K562 (cell line): Measurements from ENCODE around the gene ARHGEF6.

Experiments used
- CBX2 ChIP-seq: fragments of 200-600 bp; sonication (generic); IDR thresholded peaks from one replicate; pipeline ENCODE4 v1.6.1; 2012; ENCODE audit warnings: mild to moderate bottlenecking, low read length, inconsistent platforms; ENCODE audit not compliant: insufficient read depth, poor library complexity, severe bottlenecking
- CEBPB ChIP-seq: fragments of 450-650 bp; IDR thresholded peaks from 2 replicates; pipeline ENCODE4 v1.6.1; 2016; ENCODE audit warnings: missing genetic modification characterization, missing compliant biosample characterization
- CHD4 ChIP-seq: fragments of 200-600 bp; sonication (generic); IDR thresholded peaks from 3 replicates; pipeline ENCODE4 v1.6.1; 2012; ENCODE audit warnings: low read depth, mild to moderate bottlenecking, mixed read lengths, low read length, inconsistent platforms; ENCODE audit not compliant: insufficient read depth, insufficient replicate concordance, poor library complexity, severe bottlenecking
- CTCF ChIP-seq, 3 experiments: IDR thresholded peaks in 2 of 3; conservative IDR thresholded peaks in 1 of 3; 2 replicates each; pipeline ENCODE4 v1.5.1; 2011 to 2012; ENCODE audit warnings: low read length in 3 of 3, mild to moderate bottlenecking in 3 of 3, control low read depth in 2 of 3, improper control_type of control experiment in 1 of 3, inconsistent platforms in 1 of 3, low read depth in 1 of 3, mixed read lengths in 1 of 3, moderate library complexity in 1 of 3; ENCODE audit not compliant: insufficient read depth in 2 of 3
- E2F6 ChIP-seq, 2 experiments: IDR thresholded peaks; 2 replicates each; pipeline ENCODE4 v1.6.1; 2011; ENCODE audit warnings: borderline replicate concordance in 1 of 2, control low read depth in 1 of 2, low read depth in 1 of 2, low read length in 1 of 2, mild to moderate bottlenecking in 1 of 2, mixed read lengths in 1 of 2, moderate library complexity in 1 of 2; ENCODE audit not compliant: insufficient read depth in 1 of 2, insufficient read length in 1 of 2, poor library complexity in 1 of 2, severe bottlenecking in 1 of 2; ENCODE audit errors: extremely low read depth in 1 of 2
- ELF4 ChIP-seq: fragments of 450-650 bp; formaldehyde crosslinking; IDR thresholded peaks from 2 replicates; pipeline ENCODE4 v1.4.0; 2022; ENCODE audit warnings: missing genetic modification characterization
- EP300 ChIP-seq: IDR thresholded peaks from 2 replicates; pipeline ENCODE4 v1.6.1; 2012; ENCODE audit warnings: low read length, improper control_type of control experiment
- FOXK2 ChIP-seq, 2 experiments: fragments of 450-650 bp; IDR thresholded peaks in 1 of 2; conservative IDR thresholded peaks in 1 of 2; 2 replicates each; pipeline ENCODE4 v1.6.1; 2016; ENCODE audit warnings: low read depth in 2 of 2, mild to moderate bottlenecking in 1 of 2
- MXI1 ChIP-seq: IDR thresholded peaks from 2 replicates; pipeline ENCODE4 v1.6.1; 2011; ENCODE audit warnings: low read depth, mild to moderate bottlenecking, improper control_type of control experiment, low read length
- ZNF239 ChIP-seq: fragments of 250-450 bp; sonication (Bioruptor Pico); IDR thresholded peaks from 2 replicates; pipeline ENCODE4 v1.4.0; 2020; ENCODE audit warnings: mild to moderate bottlenecking
- TF ChIP-seq, protein P1 (sequence below): sonication (generic); formaldehyde crosslinking; IDR thresholded peaks from 2 replicates; pipeline ENCODE4 v1.8.0; 2022; ENCODE audit warnings: mild to moderate bottlenecking, low read depth, missing genetic modification reagents

- no peak for TF ChIP-seq EP300
- TF ChIP-seq, protein P1, sequence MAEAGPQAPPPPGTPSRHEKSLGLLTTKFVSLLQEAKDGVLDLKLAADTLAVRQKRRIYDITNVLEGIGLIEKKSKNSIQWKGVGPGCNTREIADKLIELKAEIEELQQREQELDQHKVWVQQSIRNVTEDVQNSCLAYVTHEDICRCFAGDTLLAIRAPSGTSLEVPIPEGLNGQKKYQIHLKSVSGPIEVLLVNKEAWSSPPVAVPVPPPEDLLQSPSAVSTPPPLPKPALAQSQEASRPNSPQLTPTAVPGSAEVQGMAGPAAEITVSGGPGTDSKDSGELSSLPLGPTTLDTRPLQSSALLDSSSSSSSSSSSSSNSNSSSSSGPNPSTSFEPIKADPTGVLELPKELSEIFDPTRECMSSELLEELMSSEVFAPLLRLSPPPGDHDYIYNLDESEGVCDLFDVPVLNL (CRISPR knock-in tag): no peak
- TF ChIP-seq MXI1: no peak
- no peak for TF ChIP-seq ZNF239 (CRISPR knock-in tag)
- TF ChIP-seq CHD4: no peak
- TF ChIP-seq ELF4 (CRISPR knock-in tag): no peak
- TF ChIP-seq FOXK2 (conservative IDR thresholded peaks at IDR 0.05 in 1 of 2, IDR thresholded peaks at IDR 0.05 in 1 of 2; ENCODE audit: low read depth in 2 of 2): no peak
- TF ChIP-seq CTCF (IDR thresholded peaks at IDR 0.05 in 2 of 3, conservative IDR thresholded peaks at IDR 0.05 in 1 of 3; ENCODE audit: insufficient read depth in 2 of 3, low read depth in 1 of 3, low read length in 3 of 3): no peak
- TF ChIP-seq CBX2: no peak
- TF ChIP-seq CEBPB (tag): no peak
- TF ChIP-seq E2F6 (IDR thresholded peaks at IDR 0.05; ENCODE audit: borderline replicate concordance in 1 of 2, extremely low read depth in 1 of 2, insufficient read depth in 1 of 2, insufficient read length in 1 of 2, low read depth in 1 of 2, low read length in 1 of 2, poor library complexity in 1 of 2, severe bottlenecking in 1 of 2): no peak
Observed at GRCh38 chrX:136773648-136774047, 7.1 kb downstream of the ARHGEF6 start.
